Prostate gland (tissue), 2 donors: ENCODE data around the gene VAMP4. TPM values are rescaled to one million over a fixed set of nuclear protein-coding genes. Genes with fewer than 3 reads are reported as not detected.

Experiments used
- DNase-seq: peaks from one replicate; pipeline ENCODE4 v3.0.0-alpha.2; 2019; ENCODE audit warnings: low spot score
- H3K27ac ChIP-seq, 2 donors: fragments of 200-600 bp; sonication (generic); 2 replicates each; pipeline ENCODE4 v1.5.1; 2017 to 2019
- H3K27me3 ChIP-seq: fragments of 200-600 bp; sonication (generic); replicated peaks from 2 replicates; pipeline ENCODE4 v1.5.1; 2019; ENCODE audit not compliant: insufficient read depth
- H3K36me3 ChIP-seq, 2 donors: fragments of 200-600 bp; sonication (generic); 1 replicate in 1 of 2; 2 replicates in 1 of 2; pipeline versions ENCODE4 v1.5.1 to v1.8.1; 2017 to 2019
- H3K4me1 ChIP-seq: fragments of 200-600 bp; sonication (generic); replicated peaks from 2 replicates; pipeline ENCODE4 v1.5.1; 2019
- H3K4me3 ChIP-seq, 2 donors: fragments of 200-600 bp; sonication (generic); 2 replicates each; pipeline ENCODE4 v1.5.1; 2017 to 2019
- H3K9me3 ChIP-seq: fragments of 200-600 bp; sonication (generic); 2 replicates; pipeline ENCODE4 v1.5.1; 2017
- POLR2A ChIP-seq: fragments of 450-650 bp; IDR thresholded peaks from one replicate; pipeline ENCODE4 v1.6.1; 2016; ENCODE audit warnings: antibody characterized with exemption, mild to moderate bottlenecking
- POLR2AphosphoS5 ChIP-seq: sonication (generic); formaldehyde crosslinking; IDR thresholded peaks from one replicate; pipeline ENCODE4 v1.6.1; 2017; ENCODE audit warnings: antibody characterized with exemption
- WGBS: methylation state at CpG from one replicate; pipeline ENCODE4 v1.1.5; 2018; 5-methylcytosine and 5-hydroxymethylcytosine counted together
- intact Hi-C: fragments of 100-400 bp; cut with DNase I; formaldehyde crosslinking; loops from one replicate; pipeline ENCODE4 v1.14.2; 2022
- total RNA-seq, 2 donors: library from RNA; depleted of rRNA; stranded (reverse); fragments of >200 nt; gene quantifications; one replicate each; pipeline ENCODE4 v1.1.0, GENCODE V29; 2016
- TF ChIP-seq, protein P1 (sequence below), 4 experiments: fragments of 200-600 bp in 2 of 4; fragments of 450-650 bp in 2 of 4; sonication (generic) in 2 of 4; IDR thresholded peaks; 1 replicate in 3 of 4; 2 replicates in 1 of 4; pipeline ENCODE4 v1.5.1; 2016 to 2019; ENCODE audit warnings: antibody characterized with exemption in 4 of 4, mild to moderate bottlenecking in 2 of 4, moderate library complexity in 2 of 4

VAMP4 gene
- total RNA-seq, 2 donors from 2014 or later = 8.2 to 17.2 TPM

DNA sequence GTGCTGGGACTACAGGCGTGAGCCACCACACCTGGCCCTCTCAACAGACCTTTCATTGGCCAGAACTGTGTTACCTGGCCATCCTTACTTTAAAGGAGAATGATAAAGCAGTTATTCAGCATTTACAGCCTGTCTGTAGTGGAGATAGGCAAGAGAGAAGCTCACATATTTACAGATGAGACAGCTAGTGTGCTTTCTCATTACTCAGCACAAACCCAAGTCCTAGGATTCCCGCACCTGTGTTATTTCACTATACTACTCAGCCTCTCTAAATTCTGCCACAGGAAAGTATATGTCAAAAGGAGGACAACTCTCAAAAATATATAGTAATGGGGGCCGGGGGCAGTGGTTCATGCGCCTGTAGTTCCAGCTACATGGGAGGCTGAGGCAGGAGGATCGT is 73.5 kb downstream of the VAMP4 start:
- Histone ChIP-seq H3K27me3 (no peaks in the 10 kb centered on the region), H3K27ac (no peak overlapping the region), H3K9me3 (no peaks in the 10 kb centered on the region), H3K4me1 (peaks cover 3% of the 10 kb centered on the region), H3K36me3 (no peaks in the 10 kb centered on the region), H3K4me3 (no peak overlapping the region)
- no peak for DNase-seq
- 93% methylated on average over 5 of the region's 5 CpGs for WGBS
- TF ChIP-seq, protein P1, sequence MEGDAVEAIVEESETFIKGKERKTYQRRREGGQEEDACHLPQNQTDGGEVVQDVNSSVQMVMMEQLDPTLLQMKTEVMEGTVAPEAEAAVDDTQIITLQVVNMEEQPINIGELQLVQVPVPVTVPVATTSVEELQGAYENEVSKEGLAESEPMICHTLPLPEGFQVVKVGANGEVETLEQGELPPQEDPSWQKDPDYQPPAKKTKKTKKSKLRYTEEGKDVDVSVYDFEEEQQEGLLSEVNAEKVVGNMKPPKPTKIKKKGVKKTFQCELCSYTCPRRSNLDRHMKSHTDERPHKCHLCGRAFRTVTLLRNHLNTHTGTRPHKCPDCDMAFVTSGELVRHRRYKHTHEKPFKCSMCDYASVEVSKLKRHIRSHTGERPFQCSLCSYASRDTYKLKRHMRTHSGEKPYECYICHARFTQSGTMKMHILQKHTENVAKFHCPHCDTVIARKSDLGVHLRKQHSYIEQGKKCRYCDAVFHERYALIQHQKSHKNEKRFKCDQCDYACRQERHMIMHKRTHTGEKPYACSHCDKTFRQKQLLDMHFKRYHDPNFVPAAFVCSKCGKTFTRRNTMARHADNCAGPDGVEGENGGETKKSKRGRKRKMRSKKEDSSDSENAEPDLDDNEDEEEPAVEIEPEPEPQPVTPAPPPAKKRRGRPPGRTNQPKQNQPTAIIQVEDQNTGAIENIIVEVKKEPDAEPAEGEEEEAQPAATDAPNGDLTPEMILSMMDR (IDR thresholded peaks at IDR 0.05) = no peak
- no peak for TF ChIP-seq POLR2AphosphoS5
- TF ChIP-seq POLR2A = no peak
- intact Hi-C loops = no loop called here

DNA sequence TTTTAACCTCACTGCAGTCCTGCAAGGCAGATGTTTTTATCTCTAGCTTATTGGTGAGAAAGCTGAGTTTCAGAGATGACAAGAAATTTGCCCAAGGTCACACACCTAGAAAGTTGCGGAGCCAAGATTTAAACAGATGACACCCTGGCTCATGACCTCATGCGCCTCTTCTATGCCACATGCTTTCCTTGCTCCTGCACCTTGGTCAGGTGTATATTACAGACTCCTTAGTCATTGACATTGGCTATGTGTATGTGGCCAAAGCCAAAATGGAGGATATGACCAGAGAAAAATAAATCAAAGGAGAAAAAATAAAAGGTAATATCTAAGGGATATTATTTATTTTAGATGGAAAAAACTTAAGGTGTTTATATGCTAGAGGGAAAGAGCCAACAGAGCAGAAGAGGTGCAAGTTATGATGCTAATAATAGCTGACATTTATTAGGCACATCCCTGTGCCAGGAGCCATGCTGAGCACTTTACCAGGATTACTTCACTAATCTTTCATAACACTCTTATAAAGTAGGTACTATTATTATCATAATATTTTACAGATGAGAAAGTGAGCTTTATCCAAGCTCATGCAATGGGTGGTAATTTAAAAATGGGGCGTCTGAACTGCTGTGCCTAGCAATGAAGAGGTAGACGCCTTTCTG is 75.6 kb downstream of the VAMP4 start:
- no peak overlapping the region for H3K4me3 ChIP-seq
- TF ChIP-seq POLR2AphosphoS5 = peak; percentile 34
- TF ChIP-seq, protein P1 (IDR thresholded peaks at IDR 0.05) = no peak
- no peaks in the 10 kb centered on the region for H3K27me3 ChIP-seq
- no peak for DNase-seq
- peaks cover 5% of the 10 kb centered on the region for H3K4me1 ChIP-seq
- no peaks in the 10 kb centered on the region for H3K9me3 ChIP-seq
- 70% methylated on average over 4 of the region's 4 CpGs for WGBS
- H3K36me3 ChIP-seq = no peaks in the 10 kb centered on the region
- no peak overlapping the region for H3K27ac ChIP-seq
- intact Hi-C loops = no loop called here

DNA sequence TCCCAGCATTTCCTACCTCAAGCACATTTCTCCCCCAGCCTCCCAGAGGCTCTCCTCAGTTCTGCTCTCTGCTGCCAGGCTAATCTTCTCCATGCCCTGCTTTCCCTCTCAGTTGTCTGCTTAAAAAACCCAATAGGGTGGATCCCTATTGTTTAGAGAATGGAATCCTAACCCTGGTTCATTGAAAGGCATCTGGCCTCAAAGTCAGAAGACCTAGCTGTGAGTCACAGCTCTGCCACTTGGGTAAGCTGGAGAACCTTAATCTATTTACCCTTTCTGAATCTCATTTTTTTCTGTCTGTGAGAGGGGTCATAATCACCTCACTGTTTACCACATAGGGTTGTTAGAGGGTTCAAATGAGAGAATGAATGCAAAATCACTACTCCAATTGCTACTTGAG is 76.9 kb downstream of the VAMP4 start:
- Histone ChIP-seq H3K4me3 (no peak overlapping the region), H3K36me3 (no peaks in the 10 kb centered on the region), H3K9me3 (no peaks in the 10 kb centered on the region), H3K27me3 (no peaks in the 10 kb centered on the region), H3K27ac (peak overlapping the region; percentile 61 to 64), H3K4me1 (peaks cover 5% of the 10 kb centered on the region)
- DNase-seq = no peak
- intact Hi-C loops = no loop called here
- TF ChIP-seq POLR2AphosphoS5 = no peak

DNA sequence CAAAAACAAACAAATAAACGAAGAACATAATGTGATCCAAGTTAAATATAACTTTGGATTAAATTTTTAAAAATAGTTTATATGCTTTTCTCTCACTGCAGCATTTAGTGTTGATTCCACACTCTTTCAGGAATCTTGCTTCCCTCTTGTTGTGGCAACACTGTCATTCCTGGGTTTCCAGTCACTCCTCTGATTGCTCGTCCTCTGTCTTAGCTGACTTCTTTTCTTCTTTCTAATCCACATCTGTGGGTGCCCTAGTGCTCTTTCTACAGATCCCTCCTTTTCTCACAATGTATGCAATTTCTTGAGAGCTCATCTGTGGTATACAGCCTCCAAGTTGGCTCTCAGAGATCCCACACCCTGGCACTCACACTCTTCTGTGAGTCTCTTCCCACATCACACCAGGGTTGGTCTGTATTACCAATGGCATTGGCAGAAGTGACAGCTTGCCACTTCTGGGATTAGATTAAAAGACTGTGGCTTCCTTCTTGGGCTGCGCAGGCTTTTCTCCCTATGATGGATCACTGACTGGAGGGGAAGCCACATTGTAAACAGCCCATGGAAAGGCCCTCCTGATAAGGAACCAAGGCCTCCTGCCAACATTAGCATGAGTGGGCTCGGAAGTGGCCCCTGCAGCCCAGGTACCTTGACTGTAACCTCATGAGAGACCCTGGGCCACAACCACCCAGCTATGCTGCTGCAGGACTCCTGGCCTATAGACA is 77.8 kb downstream of the VAMP4 start:
- WGBS = 57% methylated on average over 4 of the region's 4 CpGs
- peak overlapping the region; percentile 61 to 64 for H3K27ac ChIP-seq
- H3K9me3 ChIP-seq = no peaks in the 10 kb centered on the region
- intact Hi-C loops = no loop called here
- DNase-seq = no peak
- no peaks in the 10 kb centered on the region for H3K36me3 ChIP-seq
- TF ChIP-seq POLR2AphosphoS5 (no peak), POLR2A (no peak)
- TF ChIP-seq, protein P1 (IDR thresholded peaks at IDR 0.05) = no peak
- H3K27me3 ChIP-seq = no peaks in the 10 kb centered on the region
- H3K4me1 ChIP-seq = peaks cover 5% of the 10 kb centered on the region
- no peak overlapping the region for H3K4me3 ChIP-seq

DNA sequence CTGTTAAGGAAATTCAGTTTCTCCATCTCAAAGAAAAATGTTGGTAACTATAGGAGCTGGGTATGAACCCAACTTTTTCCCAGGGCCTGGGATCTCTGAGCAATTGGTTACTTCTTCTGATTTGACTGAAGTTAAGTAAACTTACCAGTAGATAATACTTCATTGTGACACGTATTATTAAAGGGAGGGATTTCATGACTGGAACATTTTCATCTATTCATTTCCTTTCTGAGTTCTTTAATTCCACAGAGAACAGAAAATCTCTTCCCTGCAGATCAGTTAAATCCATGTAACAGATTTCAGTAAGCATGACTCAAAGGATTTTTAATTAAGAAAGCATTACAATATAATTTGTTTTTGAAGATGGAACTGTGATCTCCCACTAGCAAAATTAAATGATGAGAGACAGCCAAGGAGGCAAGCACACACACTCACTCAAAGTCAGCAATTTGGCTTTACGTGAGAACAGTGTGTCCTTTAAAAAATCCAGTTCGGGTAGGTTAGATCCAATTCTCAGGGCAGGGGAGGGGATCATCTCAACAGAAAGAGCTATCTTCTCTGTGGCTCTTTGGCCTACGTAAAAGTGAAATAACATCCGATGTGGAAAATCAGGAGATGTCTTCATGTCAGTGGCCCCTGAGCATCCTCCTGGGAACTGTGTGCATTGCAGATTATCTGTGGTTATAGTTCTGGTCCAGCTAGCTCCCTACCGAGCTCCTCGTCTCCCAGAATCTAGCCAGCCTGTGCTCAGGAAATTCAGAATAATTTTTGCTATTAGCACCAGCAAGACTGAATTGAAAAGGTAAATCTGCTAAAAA is 78.6 kb downstream of the VAMP4 start:
- intact Hi-C loops = no loop called here
- TF ChIP-seq POLR2AphosphoS5 = peak; percentile 68
- no peak for TF ChIP-seq POLR2A
- DNase-seq = no peak
- H3K36me3 ChIP-seq = no peaks in the 10 kb centered on the region
- no peak overlapping the region for H3K4me3 ChIP-seq
- peak overlapping the region; percentile 61 to 64 for H3K27ac ChIP-seq
- WGBS = 50% methylated on average over 7 of the region's 7 CpGs
- H3K4me1 ChIP-seq = peaks cover 5% of the 10 kb centered on the region
- H3K9me3 ChIP-seq = no peaks in the 10 kb centered on the region
- no peaks in the 10 kb centered on the region for H3K27me3 ChIP-seq
